ENCODE results near the gene CD86. TPM values are rescaled to one million over a fixed set of nuclear protein-coding genes. Genes with fewer than 3 reads are reported as not detected.

Gene CD86
- total and polyA plus RNA-seq, 8 donors = 1.6 to 17.6 (median 2.8) TPM

DNA sequence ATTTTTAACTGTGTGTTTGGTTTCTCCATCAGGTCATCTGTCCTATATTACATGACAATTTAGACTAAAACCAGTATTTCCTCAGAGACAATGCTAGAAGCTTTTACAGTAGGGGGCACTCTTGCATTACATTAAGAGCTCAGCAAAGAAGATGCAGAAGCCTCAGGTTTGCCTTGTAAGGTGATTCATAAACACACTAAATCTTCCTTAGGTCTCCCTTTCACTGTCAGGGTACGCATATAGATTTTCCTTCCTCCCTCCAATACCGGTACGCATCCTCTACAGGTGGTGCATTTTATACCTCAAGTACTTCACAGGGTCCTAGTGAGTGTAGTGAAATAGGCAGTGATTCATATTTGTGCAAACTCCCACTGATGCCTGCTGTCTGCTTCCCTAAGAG, 46.5 kb downstream of the CD86 start:
- DNase-seq (peak in 2 of 4 donors; percentile 25 to 44), ATAC-seq (peak; percentile 81)
- Histone ChIP-seq H3K36me3 (no peaks in the 10 kb centered on the region), H3K4me1 (peaks cover 0 to 10% of the 10 kb centered on the region in 2 donors), H3K4me3 (no peak overlapping the region), H3K27me3 (no peaks in the 10 kb centered on the region), H3K9me3 (no peaks in the 10 kb centered on the region), H3K27ac (no peak overlapping the region)
- intact Hi-C loops (cut with DNase I) = loop anchor here in 1 of 2 donors (10.0 kb wide), 1 partner anchor 153 kb away; no protein-coding TSS in a partner anchor
- TF ChIP-seq, protein P1, sequence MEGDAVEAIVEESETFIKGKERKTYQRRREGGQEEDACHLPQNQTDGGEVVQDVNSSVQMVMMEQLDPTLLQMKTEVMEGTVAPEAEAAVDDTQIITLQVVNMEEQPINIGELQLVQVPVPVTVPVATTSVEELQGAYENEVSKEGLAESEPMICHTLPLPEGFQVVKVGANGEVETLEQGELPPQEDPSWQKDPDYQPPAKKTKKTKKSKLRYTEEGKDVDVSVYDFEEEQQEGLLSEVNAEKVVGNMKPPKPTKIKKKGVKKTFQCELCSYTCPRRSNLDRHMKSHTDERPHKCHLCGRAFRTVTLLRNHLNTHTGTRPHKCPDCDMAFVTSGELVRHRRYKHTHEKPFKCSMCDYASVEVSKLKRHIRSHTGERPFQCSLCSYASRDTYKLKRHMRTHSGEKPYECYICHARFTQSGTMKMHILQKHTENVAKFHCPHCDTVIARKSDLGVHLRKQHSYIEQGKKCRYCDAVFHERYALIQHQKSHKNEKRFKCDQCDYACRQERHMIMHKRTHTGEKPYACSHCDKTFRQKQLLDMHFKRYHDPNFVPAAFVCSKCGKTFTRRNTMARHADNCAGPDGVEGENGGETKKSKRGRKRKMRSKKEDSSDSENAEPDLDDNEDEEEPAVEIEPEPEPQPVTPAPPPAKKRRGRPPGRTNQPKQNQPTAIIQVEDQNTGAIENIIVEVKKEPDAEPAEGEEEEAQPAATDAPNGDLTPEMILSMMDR (IDR thresholded peaks at IDR 0.05) = peak; percentile 23 to 33

DNA sequence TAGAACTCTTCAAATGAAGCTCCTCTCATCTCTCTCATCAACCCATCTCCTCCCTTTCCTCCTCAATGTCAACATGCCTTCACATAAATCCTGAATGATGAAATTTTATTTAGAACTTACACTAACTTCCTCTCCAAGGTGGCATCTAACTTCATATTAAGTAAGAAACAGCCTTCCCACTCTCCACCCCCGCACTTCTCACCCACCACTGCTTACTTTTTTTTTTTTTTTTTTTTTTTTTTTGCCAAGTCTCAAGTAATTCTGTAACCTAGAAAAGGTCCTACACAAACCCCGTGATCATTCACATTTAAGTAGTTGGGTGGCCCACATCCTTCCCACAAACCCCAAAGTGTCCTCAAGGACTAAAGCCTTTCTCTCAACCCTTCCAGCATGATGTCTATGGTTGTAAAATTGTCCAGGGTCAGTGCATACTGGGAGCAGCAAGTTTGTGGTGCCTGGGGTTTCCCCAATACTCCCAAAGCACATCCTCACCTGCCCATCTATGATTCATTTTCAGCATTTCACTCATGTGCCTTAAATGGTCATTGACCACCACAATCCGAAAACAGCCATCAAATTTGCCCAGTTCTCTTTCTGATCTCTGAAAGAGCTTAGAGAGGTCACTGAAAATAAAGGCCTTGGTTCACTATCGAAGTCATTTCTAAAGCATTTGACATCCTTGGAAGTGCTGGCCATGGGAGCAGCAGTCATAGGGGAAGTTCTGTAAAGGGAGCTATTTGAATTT, 47.2 kb downstream of the CD86 start:
- H3K36me3 ChIP-seq = no peaks in the 10 kb centered on the region
- TF ChIP-seq, protein P1 (IDR thresholded peaks at IDR 0.05) = no peak
- H3K27me3 ChIP-seq = no peaks in the 10 kb centered on the region
- no peak overlapping the region for H3K4me3 ChIP-seq
- H3K27ac ChIP-seq = no peak overlapping the region
- peaks cover 0 to 10% of the 10 kb centered on the region in 2 donors for H3K4me1 ChIP-seq
- DNase-seq = no peak
- H3K9me3 ChIP-seq = no peaks in the 10 kb centered on the region
- intact Hi-C loops (cut with DNase I) = loop anchor here in 1 of 2 donors (10.0 kb wide), 1 partner anchor 152 kb away; no protein-coding TSS in a partner anchor
- no peak for ATAC-seq

DNA sequence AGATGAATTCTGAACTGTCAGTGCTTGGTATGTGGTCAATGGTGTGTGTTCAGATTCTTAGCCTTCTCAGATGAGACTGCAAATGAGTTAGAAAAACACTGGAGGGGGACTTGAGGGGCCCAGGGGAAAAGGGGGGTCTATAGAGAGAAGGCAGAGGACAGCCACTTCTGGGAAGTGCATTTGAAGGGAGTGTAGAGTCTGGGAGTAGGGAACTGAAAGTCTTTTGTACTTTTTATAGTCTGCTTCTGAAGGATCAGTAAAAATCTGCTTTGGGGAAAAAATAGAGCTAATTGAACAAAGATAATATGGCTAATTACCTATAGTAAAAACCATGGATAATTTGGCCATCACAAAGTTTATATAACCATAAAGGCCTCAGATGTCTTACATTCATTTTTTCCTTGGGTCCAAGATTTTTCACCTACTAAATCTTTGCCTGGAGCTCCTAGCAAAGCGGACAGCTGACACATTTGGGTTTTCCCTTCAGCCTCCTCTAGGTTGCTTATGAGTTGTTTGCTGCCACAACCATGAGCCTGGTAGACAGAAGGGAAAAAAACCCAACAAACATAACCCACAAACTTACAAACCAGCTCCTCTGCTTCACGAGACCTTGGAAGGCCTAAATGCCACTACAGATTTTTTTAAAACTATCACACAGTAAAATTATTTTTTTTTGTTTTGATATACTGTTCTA, 48.8 kb downstream of the CD86 start:
- peaks cover 0 to 10% of the 10 kb centered on the region in 2 donors for H3K4me1 ChIP-seq
- TF ChIP-seq, protein P1 (IDR thresholded peaks at IDR 0.05) = no peak
- H3K4me3 ChIP-seq = no peak overlapping the region
- intact Hi-C loops (cut with DNase I) = loop anchor here in 1 of 2 donors (10.0 kb wide), 1 partner anchor 151 kb away; no protein-coding TSS in a partner anchor
- DNase-seq (no peak), ATAC-seq (no peak)
- H3K27ac ChIP-seq = no peak overlapping the region
- H3K27me3 ChIP-seq = no peaks in the 10 kb centered on the region
- no peaks in the 10 kb centered on the region for H3K9me3 ChIP-seq
- H3K36me3 ChIP-seq = no peaks in the 10 kb centered on the region

DNA sequence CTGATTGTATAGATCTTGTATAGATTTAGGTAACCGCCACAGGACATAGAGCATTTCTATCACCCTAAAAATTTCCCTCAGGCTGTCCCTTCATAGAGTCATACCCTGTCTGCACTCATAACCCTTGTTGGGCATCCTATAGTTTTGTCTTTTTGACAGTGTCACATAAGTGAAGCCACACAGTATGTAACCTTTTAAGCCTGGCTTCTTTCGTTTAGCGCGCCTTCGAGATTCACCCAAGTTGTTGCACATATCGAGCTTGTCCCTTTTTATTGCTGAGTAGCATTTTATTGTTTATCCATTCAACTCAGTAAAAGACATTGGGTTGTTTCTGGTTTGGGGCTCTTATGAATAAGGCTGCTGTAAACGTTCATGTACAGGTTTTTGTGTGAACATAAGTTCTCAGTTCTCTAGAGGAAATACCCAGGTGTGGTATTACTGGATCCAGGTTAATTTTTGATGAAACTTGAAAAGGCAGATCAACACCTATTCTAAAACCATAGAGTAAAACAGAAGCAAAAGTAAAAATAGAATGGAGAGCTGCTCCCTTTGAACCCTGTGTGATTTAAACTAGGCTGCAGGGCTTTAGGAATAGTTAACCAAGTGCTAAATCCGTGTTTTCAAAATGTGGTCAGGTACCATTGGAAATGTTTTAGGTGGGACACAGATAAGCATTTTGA, 49.5 kb downstream of the CD86 start:
- Histone ChIP-seq H3K36me3 (no peaks in the 10 kb centered on the region), H3K4me1 (peaks cover 0 to 10% of the 10 kb centered on the region in 2 donors), H3K27me3 (no peaks in the 10 kb centered on the region), H3K9me3 (no peaks in the 10 kb centered on the region), H3K27ac (no peak overlapping the region), H3K4me3 (no peak overlapping the region)
- TF ChIP-seq, protein P1 (IDR thresholded peaks at IDR 0.05) = no peak
- ATAC-seq (no peak), DNase-seq (no peak)
- intact Hi-C loops (cut with DNase I) = loop anchor here in 1 of 2 donors (10.0 kb wide), 1 partner anchor 150 kb away; no protein-coding TSS in a partner anchor

All from left lung (tissue), 10 donors.